Parathyroid adenoma (tissue), 2 donors: Measurements from ENCODE around the gene HDAC4.

Experiments used
- H2AFZ ChIP-seq: fragments of 300-600 bp; sonication (generic); one replicate; pipeline ENCODE4 v1.7.0; 2017; ENCODE audit warnings: antibody characterized with exemption, mild to moderate bottlenecking
- H3K27ac ChIP-seq: fragments of 300-600 bp; sonication (generic); one replicate; pipeline ENCODE4 v1.7.0; 2017
- H3K27me3 ChIP-seq: fragments of 300-600 bp; sonication (generic); one replicate; pipeline ENCODE4 v1.7.0; 2017; ENCODE audit warnings: low read length; ENCODE audit not compliant: control insufficient read depth, insufficient read depth
- H3K36me3 ChIP-seq: fragments of 300-600 bp; sonication (generic); one replicate; pipeline ENCODE4 v1.7.0; 2017; ENCODE audit warnings: low read length; ENCODE audit not compliant: control insufficient read depth, insufficient read depth
- H3K4me1 ChIP-seq: fragments of 300-600 bp; sonication (generic); one replicate; pipeline ENCODE4 v1.7.0; 2017; ENCODE audit warnings: control low read depth
- H3K4me2 ChIP-seq: fragments of 300-600 bp; sonication (generic); one replicate; pipeline ENCODE4 v1.7.0; 2017; ENCODE audit warnings: low read length
- H3K4me3 ChIP-seq: fragments of 300-600 bp; sonication (generic); one replicate; pipeline ENCODE4 v1.7.0; 2017; ENCODE audit warnings: low read depth, low read length
- H3K79me2 ChIP-seq: fragments of 300-600 bp; sonication (generic); one replicate; pipeline ENCODE4 v1.7.0; 2017; ENCODE audit warnings: control low read depth
- H3K9ac ChIP-seq: fragments of 300-600 bp; sonication (generic); one replicate; pipeline ENCODE4 v1.7.0; 2017; ENCODE audit warnings: mild to moderate bottlenecking
- H3K9me3 ChIP-seq: fragments of 300-600 bp; sonication (generic); one replicate; pipeline ENCODE4 v1.7.0; 2017; ENCODE audit warnings: low read length; ENCODE audit not compliant: control insufficient read depth
- CTCF ChIP-seq: fragments of 300-600 bp; sonication (generic); IDR thresholded peaks from one replicate; pipeline ENCODE4 v1.7.0; 2017; ENCODE audit warnings: antibody characterized with exemption, mild to moderate bottlenecking
- donor health status: primary hyperparathyroidism.

Gene HDAC4

GRCh38 chr2:239024226-239024625, 376.6 kb downstream of the HDAC4 start:
- no peaks in the 10 kb centered on the region for H3K79me2 ChIP-seq
- H3K4me3 ChIP-seq: no peak overlapping the region
- H3K27me3 ChIP-seq: no peaks in the 10 kb centered on the region
- H3K4me2 ChIP-seq: no peak overlapping the region
- no peak overlapping the region for H3K9ac ChIP-seq
- no peaks in the 10 kb centered on the region for H3K9me3 ChIP-seq
- H3K27ac ChIP-seq: no peak overlapping the region
- TF ChIP-seq CTCF: no peak
- no peaks in the 10 kb centered on the region for H3K36me3 ChIP-seq
- H2AFZ ChIP-seq: no peak overlapping the region
- no peaks in the 10 kb centered on the region for H3K4me1 ChIP-seq

GRCh38 chr2:239022437-239023260, 378.2 kb downstream of the HDAC4 start:
- no peak for TF ChIP-seq CTCF
- H3K36me3 ChIP-seq: no peaks in the 10 kb centered on the region
- no peak overlapping the region for H3K4me3 ChIP-seq
- H3K9ac ChIP-seq: no peak overlapping the region
- no peaks in the 10 kb centered on the region for H3K4me1 ChIP-seq
- H3K27ac ChIP-seq: no peak overlapping the region
- no peak overlapping the region for H2AFZ ChIP-seq
- H3K79me2 ChIP-seq: no peaks in the 10 kb centered on the region
- no peaks in the 10 kb centered on the region for H3K27me3 ChIP-seq
- H3K9me3 ChIP-seq: no peaks in the 10 kb centered on the region
- H3K4me2 ChIP-seq: no peak overlapping the region

- Histone ChIP-seq H3K36me3 (no peaks in the 10 kb centered on the region), H3K4me2 (no peak overlapping the region), H3K4me1 (no peaks in the 10 kb centered on the region), H3K79me2 (no peaks in the 10 kb centered on the region), H3K4me3 (no peak overlapping the region), H3K9me3 (no peaks in the 10 kb centered on the region), H3K27ac (no peak overlapping the region), H2AFZ (no peak overlapping the region), H3K27me3 (no peaks in the 10 kb centered on the region), H3K9ac (no peak overlapping the region)
- no peak for TF ChIP-seq CTCF
Observed at GRCh38 chr2:239021651-239022436, 379.0 kb downstream of the HDAC4 start.

- Histone ChIP-seq H3K9me3 (no peaks in the 10 kb centered on the region), H3K4me2 (no peak overlapping the region)
Observed at GRCh38 chr2:239021224-239021623, 379.6 kb downstream of the HDAC4 start.

More at GRCh38 chr2:239021224-239021623, 379.6 kb downstream of the HDAC4 start:
- H2AFZ ChIP-seq: no peak overlapping the region
- no peaks in the 10 kb centered on the region for H3K27me3 ChIP-seq
- no peaks in the 10 kb centered on the region for H3K4me1 ChIP-seq
- no peak for TF ChIP-seq CTCF
- no peak overlapping the region for H3K9ac ChIP-seq
- no peak overlapping the region for H3K4me3 ChIP-seq
- H3K36me3 ChIP-seq: no peaks in the 10 kb centered on the region
- H3K79me2 ChIP-seq: no peaks in the 10 kb centered on the region
- H3K27ac ChIP-seq: no peak overlapping the region
